HG03280 (cell line): ENCODE measurements around the gene POU6F2.
"Not testable (repeated sequence)": the region's sequence is repeated elsewhere in the genome, so short reads cannot be mapped to it uniquely, and the experiment has no call there.

ENCODE experiments used
- ATAC-seq: cut with Tn5 transposase; IDR thresholded peaks from one replicate; pipeline ENCODE4 v1.9.1; 2021; ENCODE audit warnings: mild to moderate bottlenecking, moderate library complexity; ENCODE audit not compliant: unreplicated experiment

Gene POU6F2

GRCh38 chr7:39341083-39341482, 363.4 kb downstream of the POU6F2 start:
- ATAC-seq: no peak

DNA sequence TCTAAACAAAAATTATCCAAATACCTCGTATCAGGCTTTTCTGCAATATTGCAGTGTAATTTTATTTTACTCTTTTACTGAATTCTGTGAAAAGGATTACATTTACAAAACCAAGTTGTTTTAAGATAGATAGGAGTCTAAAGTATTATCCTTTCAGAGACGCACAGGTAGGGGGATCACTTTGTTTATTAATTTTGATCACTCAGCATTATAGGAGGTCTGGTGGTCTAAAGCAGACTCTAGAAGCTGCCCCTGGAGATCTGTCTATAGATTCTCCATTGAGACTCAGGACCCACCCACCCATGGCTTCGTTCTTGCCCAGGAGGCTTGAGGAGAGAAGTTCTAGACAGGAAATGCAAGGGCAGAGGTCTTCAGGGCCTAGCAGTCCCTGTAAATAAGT, 365.1 kb downstream of the POU6F2 start:
- ATAC-seq: no peak

DNA sequence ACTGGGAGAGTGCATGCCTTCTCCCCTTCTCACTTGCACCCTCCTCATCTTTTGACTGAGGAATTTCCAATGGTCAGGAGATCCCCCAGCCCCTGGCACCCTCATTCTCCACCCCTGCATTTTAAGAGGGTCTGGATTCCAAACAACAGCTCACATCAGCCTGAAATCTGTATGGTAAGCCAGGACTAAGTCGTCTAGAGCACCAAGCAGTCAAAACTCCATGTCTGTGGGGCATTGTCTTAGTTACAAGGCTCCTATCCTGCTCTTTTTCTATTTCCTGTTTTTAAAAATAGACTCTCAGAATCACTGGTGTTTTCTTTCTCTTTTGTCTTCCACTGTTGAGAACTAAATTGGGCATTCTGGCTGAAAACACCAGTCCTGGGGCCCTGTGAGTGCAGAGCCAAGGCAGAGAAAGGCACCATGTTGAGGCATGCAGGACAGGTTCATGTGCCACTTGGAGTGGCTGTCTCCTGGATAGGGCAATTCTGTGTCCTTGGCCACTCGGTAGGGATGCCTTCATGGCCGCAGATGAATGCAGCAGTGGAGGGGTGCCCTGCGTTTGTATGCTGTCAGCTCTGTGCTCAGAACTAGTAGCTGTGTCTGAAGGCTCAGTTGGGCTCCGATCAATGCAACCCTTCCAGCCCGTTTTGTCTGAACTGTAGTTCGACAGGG, 371.9 kb downstream of the POU6F2 start:
- ATAC-seq: no peak

DNA sequence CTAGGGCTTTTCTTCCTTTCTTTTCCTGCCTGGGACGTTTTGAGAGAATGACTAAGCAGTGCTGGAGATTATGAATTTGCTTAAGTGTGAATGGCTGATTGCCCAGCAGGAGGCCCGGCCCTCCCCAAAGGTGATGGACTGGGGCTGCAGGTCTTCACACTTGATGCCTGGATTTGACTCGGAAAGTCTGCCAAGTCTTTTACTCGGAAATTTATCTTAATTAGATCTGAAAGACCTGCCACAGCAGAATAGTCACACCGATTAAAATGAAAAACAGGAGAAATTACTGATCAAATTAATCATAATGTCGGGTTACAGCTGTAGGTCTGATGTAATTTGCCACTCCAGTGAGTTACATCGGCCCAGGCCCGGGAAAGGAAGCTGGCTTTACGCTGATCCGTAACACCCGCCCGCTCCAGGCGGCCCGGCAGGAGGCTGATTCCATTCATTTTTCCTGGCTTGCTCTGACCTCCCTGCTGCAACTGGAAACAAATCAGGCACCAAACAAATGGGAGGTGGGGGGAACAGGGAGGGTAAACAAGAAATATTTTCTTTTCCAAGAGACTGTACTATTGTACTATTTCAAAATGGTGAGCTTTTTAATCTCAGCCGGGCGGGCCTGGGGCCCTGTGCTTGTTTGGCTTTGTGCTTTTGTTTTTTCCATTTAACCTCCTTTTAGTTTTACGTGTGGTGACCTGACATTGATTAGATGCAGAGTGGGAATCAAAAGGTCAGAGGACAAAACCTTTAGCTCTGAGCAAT, 376.1 kb downstream of the POU6F2 start:
- ATAC-seq: no peak

DNA sequence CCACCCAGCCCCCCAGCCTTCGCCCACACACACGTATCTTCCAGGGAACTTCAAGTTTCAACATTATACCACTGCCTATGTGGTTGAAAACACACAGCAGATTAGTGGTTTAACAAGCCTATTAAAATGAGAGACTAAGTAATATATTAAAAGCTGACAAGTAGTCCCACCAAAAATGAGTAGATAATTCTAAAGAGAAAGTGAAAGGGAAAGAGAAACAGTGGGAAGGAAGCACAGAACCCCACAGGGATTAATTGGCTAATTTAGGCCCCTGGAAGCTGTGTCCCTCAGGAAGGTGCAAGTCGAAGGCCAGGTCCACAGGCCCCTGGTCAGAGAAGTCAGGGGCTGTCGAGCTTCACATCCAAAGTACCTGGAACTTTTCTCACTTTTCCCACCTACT, 378.0 kb downstream of the POU6F2 start:
- no peak for ATAC-seq

GRCh38 chr7:39356172-39356925, 378.6 kb downstream of the POU6F2 start:
- no peak for ATAC-seq

GRCh38 chr7:39357648-39358047, 379.9 kb downstream of the POU6F2 start:
- no peak for ATAC-seq

- ATAC-seq: no peak
Measured at GRCh38 chr7:39360038-39360437, 382.3 kb downstream of the POU6F2 start.

- no peak for ATAC-seq
Measured at GRCh38 chr7:39360766-39361165, 383.1 kb downstream of the POU6F2 start.

GRCh38 chr7:39365751-39366295, 388.1 kb downstream of the POU6F2 start:
- no peak for ATAC-seq

DNA sequence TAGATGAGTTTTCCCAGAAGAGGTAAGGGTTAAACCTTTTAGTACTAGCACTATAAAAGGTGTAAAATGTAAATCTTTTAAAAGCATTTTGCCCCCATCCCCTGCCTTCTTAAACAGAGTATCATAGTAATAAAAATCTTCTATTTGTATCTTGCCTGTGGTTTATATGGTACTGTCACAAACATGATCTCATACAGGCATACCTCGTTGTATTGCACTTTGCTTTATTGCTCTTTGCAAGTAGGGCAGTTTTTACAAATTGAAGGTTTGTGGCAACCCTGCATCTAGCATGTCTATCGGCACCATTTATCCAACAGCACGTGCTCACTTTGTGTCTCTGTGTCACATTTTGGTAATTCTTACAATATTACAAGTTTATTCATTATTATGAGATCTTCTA, 389.7 kb downstream of the POU6F2 start:
- no peak for ATAC-seq

DNA sequence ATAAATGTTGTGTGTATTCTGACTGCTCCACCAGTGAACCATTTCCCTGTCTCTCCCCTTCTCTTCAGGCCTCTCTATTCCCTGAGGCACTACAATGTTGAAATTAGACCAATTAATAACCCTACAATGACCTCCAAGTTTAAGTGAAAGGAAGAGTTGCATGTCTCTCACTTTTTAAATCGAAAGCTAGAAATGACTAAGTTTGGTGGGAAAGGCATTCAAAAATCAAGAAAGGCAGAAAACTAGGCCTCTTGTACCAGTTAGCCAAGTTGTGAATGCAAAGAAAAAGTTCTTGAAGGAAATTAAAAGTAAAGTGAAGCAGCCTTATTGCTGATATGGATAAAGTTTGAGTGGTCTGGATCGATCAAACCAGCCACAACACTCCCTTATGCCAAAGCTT, 390.2 kb downstream of the POU6F2 start:
- no peak for ATAC-seq

DNA sequence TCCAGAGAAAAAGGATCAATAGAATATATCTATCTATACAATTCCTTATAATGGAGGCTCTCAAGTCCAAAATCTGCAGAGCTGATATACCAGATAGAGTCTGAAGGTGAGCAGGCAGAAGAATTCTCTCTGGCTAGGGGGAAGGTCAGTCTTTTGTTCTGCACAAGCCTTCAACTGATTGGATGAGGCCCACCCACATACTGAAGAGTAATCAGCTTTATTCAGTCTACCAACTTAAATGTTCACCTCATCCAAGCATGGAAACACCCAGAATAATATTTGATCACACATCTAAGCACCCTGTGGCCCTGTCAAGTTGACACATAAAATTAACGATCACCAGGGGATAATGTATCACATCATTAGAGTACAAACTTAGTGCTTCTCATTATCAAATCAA, 394.7 kb downstream of the POU6F2 start:
- ATAC-seq: no peak

DNA sequence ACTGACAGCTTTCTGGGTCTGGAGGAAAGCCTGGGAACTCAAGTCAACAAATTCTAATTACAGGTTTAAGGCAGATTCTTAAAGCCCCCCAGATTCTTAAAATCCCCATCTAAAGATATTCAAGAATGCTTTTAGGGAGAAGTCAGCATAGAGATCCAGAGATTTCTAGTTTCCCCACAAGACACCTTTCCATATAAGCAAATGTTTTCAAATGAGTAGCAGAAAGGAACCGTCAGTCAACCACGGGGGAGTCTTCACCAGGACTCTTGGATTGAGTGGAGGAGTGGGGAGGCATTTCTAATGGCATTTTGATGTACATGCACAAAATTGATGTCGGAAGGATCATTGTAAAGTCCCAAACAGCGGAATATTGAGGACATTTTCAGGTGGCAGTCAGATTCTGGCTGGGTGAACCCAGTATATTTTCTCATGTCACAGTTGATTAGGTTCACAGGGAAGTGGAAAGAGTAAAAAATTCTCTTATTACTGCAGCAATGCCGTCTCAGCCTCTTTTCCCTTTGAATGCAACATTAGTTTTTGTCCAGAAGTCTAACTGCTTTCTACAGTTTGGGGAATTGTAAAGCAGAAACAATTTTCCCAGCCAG, 396.8 kb downstream of the POU6F2 start:
- no peak for ATAC-seq

DNA sequence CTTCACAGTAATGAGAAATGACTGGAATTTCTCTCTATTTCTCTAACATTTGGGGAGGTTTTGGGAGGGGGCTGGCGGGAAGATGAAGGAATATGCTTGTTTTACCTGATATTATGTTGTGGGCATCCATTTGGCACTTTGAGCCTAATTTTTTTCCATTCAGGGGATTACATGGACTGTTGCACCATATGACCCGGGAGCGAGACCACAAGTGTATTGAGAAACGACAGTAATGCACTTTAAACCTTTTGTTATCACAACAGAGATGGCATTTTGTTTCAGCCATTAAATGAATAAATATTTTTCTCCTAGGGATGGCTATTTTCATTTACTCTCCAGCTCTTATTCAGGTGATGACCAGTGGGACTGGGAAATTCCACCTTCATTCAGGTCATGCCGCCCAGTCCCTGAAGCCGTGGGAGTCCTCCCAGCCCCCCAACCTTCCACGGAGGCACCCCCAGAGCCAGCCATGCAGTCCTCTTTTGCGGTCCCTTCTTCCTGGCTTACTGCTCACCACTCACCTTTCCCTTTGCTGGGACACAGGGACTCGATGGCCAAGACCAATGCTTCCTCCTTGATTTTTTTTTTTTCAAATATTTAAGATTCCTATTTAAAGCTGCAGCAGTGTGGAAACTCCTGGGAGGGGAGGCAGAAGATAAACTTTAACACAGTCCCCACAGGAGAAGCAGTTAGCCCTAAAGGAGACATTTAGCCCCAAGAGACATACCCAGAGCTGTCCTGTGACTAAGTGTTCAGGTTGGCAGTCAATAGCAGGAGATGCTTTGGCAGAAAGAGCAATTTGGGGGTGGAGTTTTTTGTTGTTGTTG, 397.6 kb downstream of the POU6F2 start:
- no peak for ATAC-seq

DNA sequence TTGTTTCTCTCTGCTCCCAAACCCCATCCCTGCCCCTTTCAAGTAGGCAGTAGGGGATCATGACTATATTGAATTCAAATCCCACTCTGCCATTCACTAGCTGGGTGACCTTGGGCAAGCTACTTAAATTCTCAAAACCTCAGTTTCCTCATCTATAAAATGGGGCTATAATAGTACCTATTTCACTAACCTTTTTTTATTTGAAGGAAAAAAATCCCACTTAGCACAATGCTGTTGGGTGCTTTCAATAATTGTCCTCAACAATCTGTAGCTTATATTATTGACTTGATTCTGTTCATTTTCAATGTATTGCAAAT, 398.1 kb downstream of the POU6F2 start:
- no peak for ATAC-seq

- ATAC-seq: not testable (repeated sequence)
Measured at GRCh38 chr7:39376881-39377280, 399.2 kb downstream of the POU6F2 start.

- ATAC-seq: no peak
Measured at GRCh38 chr7:39379416-39379815, 401.7 kb downstream of the POU6F2 start.

GRCh38 chr7:39383136-39383535, 405.4 kb downstream of the POU6F2 start:
- no peak for ATAC-seq

GRCh38 chr7:39384386-39384785, 406.7 kb downstream of the POU6F2 start:
- no peak for ATAC-seq
